CD4-positive, alpha-beta memory T cell (primary cell): ENCODE measurements around the gene CEP112. TPM values are rescaled to one million over a fixed set of nuclear protein-coding genes. Genes with fewer than 3 reads are reported as not detected.

Experiments used
- CTCF ChIA-PET: fragments of 350-600 bp; sonication (Branson Sonifier 250); formaldehyde crosslinking; loops from one replicate; lab custom pipeline; 2021; ENCODE audit warnings: inconsistent platforms; ENCODE audit not compliant: partially characterized antibody; lab: Charles Lee
- POLR2A ChIA-PET: fragments of 350-600 bp; sonication (Branson Sonifier 250); formaldehyde crosslinking; loops from one replicate; lab custom pipeline; 2021; ENCODE audit not compliant: partially characterized antibody; lab: Charles Lee
- DNase-seq, 5 donors: peaks; one replicate each; pipeline versions ENCODE4 v3.0.0 to v3.0.0-alpha.2; 2020 to 2022; ENCODE audit warnings: mixed read lengths in 1 of 5
- H3K27ac ChIP-seq: one replicate; pipeline ENCODE4 v1.7.0; 2013; ENCODE audit warnings: low read depth, low read length
- H3K27me3 ChIP-seq: 2 replicates; pipeline ENCODE4 v1.7.0; 2013; ENCODE audit warnings: mild to moderate bottlenecking, low read length, moderate library complexity; ENCODE audit not compliant: insufficient read depth
- H3K36me3 ChIP-seq: 2 replicates; pipeline ENCODE4 v1.7.0; 2013; ENCODE audit warnings: mild to moderate bottlenecking, low read length, moderate library complexity; ENCODE audit not compliant: insufficient read depth
- H3K4me1 ChIP-seq: 2 replicates; pipeline ENCODE4 v1.7.0; 2013; ENCODE audit warnings: mild to moderate bottlenecking, low read length, moderate library complexity; ENCODE audit not compliant: insufficient read depth
- H3K4me3 ChIP-seq, 2 donors: one replicate each; pipeline ENCODE4 v1.7.0; 2013; ENCODE audit warnings: low read length in 2 of 2, mild to moderate bottlenecking in 1 of 2
- H3K9me3 ChIP-seq, 2 donors: one replicate each; pipeline ENCODE4 v1.7.0; 2013; ENCODE audit warnings: low read length in 2 of 2, control low read depth in 1 of 2; ENCODE audit not compliant: control insufficient read depth in 1 of 2
- H3K27ac Mint-ChIP-seq, 7 donors: one replicate each; pipeline ENCODE4 v1.8.0; 2020 to 2021; ENCODE audit warnings: mixed read lengths in 7 of 7, mild to moderate bottlenecking in 6 of 7, inconsistent platforms in 3 of 7, moderate library complexity in 3 of 7
- H3K27me3 Mint-ChIP-seq, 2 donors: one replicate each; pipeline ENCODE4 v1.8.0; 2020 to 2021; ENCODE audit warnings: mixed read lengths in 2 of 2
- H3K36me3 Mint-ChIP-seq, 2 donors: one replicate each; pipeline ENCODE4 v1.8.0; 2020 to 2021; ENCODE audit warnings: mixed read lengths in 2 of 2, inconsistent platforms in 1 of 2, mild to moderate bottlenecking in 1 of 2
- H3K4me1 Mint-ChIP-seq, 4 donors: one replicate each; pipeline ENCODE4 v1.8.0; 2020 to 2021; ENCODE audit warnings: mixed read lengths in 4 of 4, mild to moderate bottlenecking in 1 of 4
- H3K4me3 Mint-ChIP-seq, 8 donors: one replicate each; pipeline ENCODE4 v1.8.0; 2020 to 2021; ENCODE audit warnings: mixed read lengths in 8 of 8, mild to moderate bottlenecking in 7 of 8, moderate library complexity in 6 of 8, inconsistent platforms in 3 of 8
- H3K9me3 Mint-ChIP-seq, 8 donors: one replicate each; pipeline ENCODE4 v1.8.0; 2020 to 2021; ENCODE audit warnings: mixed read lengths in 8 of 8, mild to moderate bottlenecking in 5 of 8, inconsistent platforms in 3 of 8, moderate library complexity in 1 of 8
- intact Hi-C: fragments of 100-400 bp; cut with micrococcal nuclease; formaldehyde crosslinking; loops from one replicate; pipeline ENCODE4 v1.15.1; 2023
- polyA plus RNA-seq, 2 donors: library from polyadenylated mRNA; unstranded; fragments of 300-500 nt; fragmentation: Illumina TruSeq; gene quantifications; one replicate each; pipeline ENCODE4 v1.2.3, GENCODE V29; 2021
- total RNA-seq, 2 experiments: library from RNA; stranded (reverse); gene quantifications; one replicate each; pipeline ENCODE4 v1.2.3, GENCODE V29; 2021

Gene CEP112
- total and polyA plus RNA-seq, 4 experiments from 2014 or later: 0.34 to 3.9 (median 1.4) TPM

DNA sequence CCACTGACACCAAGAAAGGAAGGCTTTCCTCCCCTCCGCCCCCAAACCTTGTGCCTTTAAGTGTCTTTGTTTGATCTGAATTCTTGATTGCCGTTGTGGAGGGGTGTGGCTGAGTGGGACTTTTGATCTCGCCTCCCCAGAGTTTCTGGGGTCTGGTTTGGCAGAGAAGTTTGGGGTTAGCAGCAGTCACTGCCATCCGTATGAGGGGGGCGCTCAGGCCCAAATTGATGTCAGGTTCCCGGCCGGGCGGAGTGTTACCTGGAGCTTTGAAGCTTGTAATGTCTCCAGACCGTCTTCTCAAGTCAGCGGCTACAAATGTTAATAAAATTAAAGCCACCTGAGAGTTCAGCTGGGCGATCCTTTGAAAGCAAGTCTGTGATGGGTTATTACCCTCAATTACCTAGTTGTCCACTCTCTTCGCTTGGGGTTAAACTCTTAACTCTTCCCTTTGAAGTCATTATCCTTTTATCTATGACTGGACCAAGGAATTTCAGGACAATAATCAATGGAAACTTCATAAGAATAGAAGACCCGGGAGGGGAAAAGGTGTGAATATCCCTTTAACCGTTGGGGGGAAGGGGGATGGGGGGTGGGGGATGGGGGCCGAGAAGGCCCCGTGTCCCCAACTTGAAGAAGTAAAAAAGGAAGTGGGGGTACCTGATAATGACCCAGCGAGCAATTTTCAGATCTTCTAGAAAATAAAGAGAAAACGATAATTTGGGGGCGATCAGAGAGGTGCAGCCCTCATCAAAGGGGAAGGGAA lies 598.7 kb downstream of the CEP112 start:
- CTCF ChIA-PET: interaction anchor here (0.8 kb wide), 1 partner anchor 17 kb away, joined by 3 read pairs; no protein-coding TSS in a partner anchor
- no peaks in the 10 kb centered on the region for H3K4me1 ChIP-seq
- no peak overlapping the region for H3K27ac ChIP-seq
- H3K4me1 Mint-ChIP-seq: peaks cover 7 to 10% (median 9%) of the 10 kb centered on the region in 4 donors
- H3K36me3 ChIP-seq: no peaks in the 10 kb centered on the region
- POLR2A ChIA-PET: no interaction called here
- H3K36me3 Mint-ChIP-seq: no peaks in the 10 kb centered on the region
- H3K27me3 ChIP-seq: no peaks in the 10 kb centered on the region
- no peaks in the 10 kb centered on the region for H3K9me3 Mint-ChIP-seq
- intact Hi-C loops: no loop called here
- DNase-seq: no peak
- H3K4me3 Mint-ChIP-seq: peak overlapping the region in 6 of 8 donors; percentile 26 to 68 (median 48)
- peaks cover 4 to 5% of the 10 kb centered on the region in 2 donors for H3K27me3 Mint-ChIP-seq
- no peak overlapping the region for H3K27ac Mint-ChIP-seq
- no peak overlapping the region for H3K4me3 ChIP-seq
- H3K9me3 ChIP-seq: no peaks in the 10 kb centered on the region

DNA sequence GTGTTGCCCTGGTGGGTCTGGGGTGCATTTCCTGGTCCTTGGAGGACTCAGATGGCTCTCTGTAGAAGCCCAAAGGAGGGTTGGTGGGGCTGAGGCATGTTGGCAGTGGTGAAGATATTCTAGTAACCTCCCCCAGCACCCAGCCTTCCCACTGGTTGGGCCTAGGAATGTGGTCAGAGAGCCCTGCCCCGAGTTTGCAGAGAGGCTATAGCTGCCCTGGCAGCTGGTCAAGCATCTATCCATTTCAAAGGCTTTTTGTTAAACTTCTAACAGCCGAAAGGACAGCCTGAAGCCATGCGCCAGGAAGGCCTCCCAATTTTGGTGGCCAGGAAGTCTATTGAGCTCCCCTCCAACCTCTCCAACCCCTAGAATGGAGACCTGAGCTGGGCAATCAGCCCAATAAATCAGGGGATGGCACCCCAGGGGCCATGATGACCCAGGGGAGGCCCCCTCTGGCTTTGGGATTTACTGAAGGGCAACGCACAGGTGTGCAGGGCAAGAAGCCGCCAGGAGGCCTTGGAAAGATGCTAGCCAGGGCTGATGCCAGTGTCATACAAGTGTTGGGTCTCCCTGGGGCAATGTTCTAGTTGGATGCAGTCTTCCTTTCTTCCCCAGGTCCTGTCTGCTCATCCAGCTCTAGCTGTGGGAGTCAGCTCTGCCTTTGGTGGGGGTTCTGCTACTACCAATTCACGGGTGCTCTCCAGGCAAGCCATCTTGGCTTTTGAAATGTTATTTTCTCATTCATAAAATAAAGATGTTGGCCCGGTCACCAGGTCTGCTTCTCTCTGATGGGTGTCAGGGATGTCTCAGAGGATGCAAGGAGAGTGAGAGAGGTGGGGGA lies 599.6 kb downstream of the CEP112 start:
- H3K27ac Mint-ChIP-seq: no peak overlapping the region
- POLR2A ChIA-PET: no interaction called here

DNA sequence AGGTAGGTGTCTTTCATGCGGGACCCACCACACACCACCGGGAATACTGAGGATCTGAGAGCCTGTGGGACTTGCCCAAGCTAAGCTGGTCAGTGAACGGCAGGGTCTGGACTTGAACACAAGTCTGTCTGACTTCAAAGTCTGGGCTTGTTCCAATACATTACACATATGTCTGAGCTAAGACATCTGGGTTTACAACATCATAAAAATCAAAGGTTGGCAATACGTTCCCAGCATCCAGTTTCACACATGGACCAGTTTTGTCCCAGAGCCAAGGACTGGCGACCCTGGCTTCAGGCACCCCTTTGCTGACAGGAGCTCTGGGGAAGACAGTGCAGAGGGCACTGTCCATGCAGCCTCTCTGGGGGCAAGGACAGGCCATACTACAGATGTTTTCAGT lies 602.6 kb downstream of the CEP112 start:
- CTCF ChIA-PET: no interaction called here
- no peaks in the 10 kb centered on the region for H3K27me3 ChIP-seq
- no peak for DNase-seq
- no peak overlapping the region for H3K4me3 ChIP-seq
- no peaks in the 10 kb centered on the region for H3K9me3 Mint-ChIP-seq
- peaks cover 9% of the 10 kb centered on the region for H3K4me1 ChIP-seq
- H3K4me1 Mint-ChIP-seq: peaks cover 12 to 31% (median 14%) of the 10 kb centered on the region in 4 donors
- no peak overlapping the region for H3K27ac Mint-ChIP-seq
- no peaks in the 10 kb centered on the region for H3K36me3 ChIP-seq
- no peaks in the 10 kb centered on the region for H3K36me3 Mint-ChIP-seq
- peaks cover 4 to 5% of the 10 kb centered on the region in 2 donors for H3K27me3 Mint-ChIP-seq
- POLR2A ChIA-PET: no interaction called here
- no peaks in the 10 kb centered on the region for H3K9me3 ChIP-seq
- H3K4me3 Mint-ChIP-seq: no peak overlapping the region
- intact Hi-C loops: no loop called here
- H3K27ac ChIP-seq: no peak overlapping the region

More for the DNA sequence above, 599.6 kb downstream of the CEP112 start:
- Histone ChIP-seq H3K27me3 (no peaks in the 10 kb centered on the region), H3K4me3 (no peak overlapping the region), H3K36me3 (no peaks in the 10 kb centered on the region), H3K4me1 (no peaks in the 10 kb centered on the region), H3K9me3 (no peaks in the 10 kb centered on the region), H3K27ac (no peak overlapping the region)
- H3K9me3 Mint-ChIP-seq: no peaks in the 10 kb centered on the region
- intact Hi-C loops: no loop called here
- H3K4me3 Mint-ChIP-seq: no peak overlapping the region
- H3K36me3 Mint-ChIP-seq: no peaks in the 10 kb centered on the region
- peaks cover 7 to 10% (median 9%) of the 10 kb centered on the region in 4 donors for H3K4me1 Mint-ChIP-seq
- CTCF ChIA-PET: interaction anchor here (0.8 kb wide), 1 partner anchor 18 kb away, joined by 3 read pairs; no protein-coding TSS in a partner anchor
- H3K27me3 Mint-ChIP-seq: peaks cover 4 to 5% of the 10 kb centered on the region in 2 donors
- no peak for DNase-seq

DNA sequence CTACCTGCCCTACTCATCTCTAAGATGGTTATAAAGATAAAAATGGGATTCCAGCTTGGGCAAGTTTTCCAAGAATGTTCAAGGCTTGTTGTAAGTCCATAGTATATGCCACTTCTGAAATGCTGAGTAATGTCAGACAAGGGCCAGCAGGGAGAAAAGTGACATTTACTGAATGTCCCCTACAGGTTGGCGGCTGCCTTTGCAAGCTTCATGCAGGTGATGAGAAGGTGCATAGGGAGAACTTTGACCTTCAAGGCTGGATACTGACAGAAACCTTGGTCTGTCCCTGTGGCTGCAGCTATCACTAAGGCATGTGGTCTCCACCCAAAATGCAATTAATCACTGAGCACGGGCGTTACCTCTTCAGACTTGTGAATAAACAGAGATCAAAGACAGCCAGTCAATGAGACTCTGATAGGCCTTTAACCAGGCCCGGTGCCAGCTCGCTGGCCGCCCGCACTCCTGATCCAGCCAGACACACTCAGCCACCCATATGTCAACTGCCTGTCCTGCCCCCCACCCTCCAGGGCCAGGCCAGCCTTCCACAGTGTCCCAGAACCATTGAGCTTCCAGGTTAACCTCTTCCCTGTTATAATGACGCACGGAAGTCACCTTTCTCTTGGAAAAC lies 603.6 kb downstream of the CEP112 start:
- Mint-ChIP-seq H3K4me3 (no peak overlapping the region), H3K9me3 (no peaks in the 10 kb centered on the region), H3K27ac (peak overlapping the region in 1 of 7 donors; percentile 3), H3K36me3 (no peaks in the 10 kb centered on the region), H3K4me1 (peaks cover 10 to 28% (median 11%) of the 10 kb centered on the region in 4 donors), H3K27me3 (peaks cover 4 to 5% of the 10 kb centered on the region in 2 donors)
- H3K27ac ChIP-seq: no peak overlapping the region
- H3K27me3 ChIP-seq: no peaks in the 10 kb centered on the region
- no peaks in the 10 kb centered on the region for H3K9me3 ChIP-seq
- ChIA-PET CTCF (no interaction called here), POLR2A (no interaction called here)
- no peaks in the 10 kb centered on the region for H3K36me3 ChIP-seq
- no peak for DNase-seq
- no peak overlapping the region for H3K4me3 ChIP-seq
- intact Hi-C loops: no loop called here
- peaks cover 16% of the 10 kb centered on the region for H3K4me1 ChIP-seq

DNA sequence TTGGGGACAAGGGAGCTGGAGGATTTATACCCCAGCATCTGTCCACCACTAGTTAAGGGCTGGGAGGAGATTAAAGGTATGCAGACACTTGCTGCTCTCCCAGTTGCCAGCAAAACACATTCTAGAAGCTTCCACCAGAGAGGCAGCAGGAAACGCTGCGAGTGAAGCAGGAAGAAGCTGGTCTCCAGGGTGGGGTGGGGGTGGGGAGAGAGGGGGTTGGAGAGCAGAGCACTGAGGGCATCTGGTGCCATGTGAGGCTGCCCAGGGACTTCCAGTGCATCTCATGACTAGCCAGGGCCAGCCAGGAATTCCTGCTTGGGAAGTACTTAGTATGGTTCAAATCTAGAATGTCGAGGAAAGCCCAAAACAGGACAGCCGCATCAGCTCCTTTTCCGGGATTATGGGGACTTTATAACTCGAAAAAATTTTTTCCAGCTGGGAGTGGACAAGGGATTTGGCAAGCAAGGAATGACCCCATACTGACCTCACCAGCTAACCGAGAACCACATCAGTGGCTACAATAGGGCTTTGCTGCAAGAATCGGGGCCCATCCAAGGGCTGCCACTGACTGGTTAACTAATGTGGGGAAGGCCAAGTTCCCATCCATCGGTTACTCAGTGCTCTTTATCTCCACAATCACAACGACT lies 604.3 kb downstream of the CEP112 start:
- POLR2A ChIA-PET: no interaction called here
- CTCF ChIA-PET: no interaction called here
- peaks cover 10 to 28% (median 11%) of the 10 kb centered on the region in 4 donors for H3K4me1 Mint-ChIP-seq
- H3K4me1 ChIP-seq: peaks cover 16% of the 10 kb centered on the region
- no peaks in the 10 kb centered on the region for H3K9me3 Mint-ChIP-seq
- H3K27ac Mint-ChIP-seq: no peak overlapping the region
- no peak overlapping the region for H3K4me3 ChIP-seq
- no peaks in the 10 kb centered on the region for H3K9me3 ChIP-seq
- no peaks in the 10 kb centered on the region for H3K36me3 Mint-ChIP-seq
- no peaks in the 10 kb centered on the region for H3K27me3 ChIP-seq
- H3K27ac ChIP-seq: no peak overlapping the region
- no peak for DNase-seq
- no peak overlapping the region for H3K4me3 Mint-ChIP-seq
- peaks cover 3 to 4% of the 10 kb centered on the region in 2 donors for H3K27me3 Mint-ChIP-seq
- no peaks in the 10 kb centered on the region for H3K36me3 ChIP-seq
- intact Hi-C loops: no loop called here

DNA sequence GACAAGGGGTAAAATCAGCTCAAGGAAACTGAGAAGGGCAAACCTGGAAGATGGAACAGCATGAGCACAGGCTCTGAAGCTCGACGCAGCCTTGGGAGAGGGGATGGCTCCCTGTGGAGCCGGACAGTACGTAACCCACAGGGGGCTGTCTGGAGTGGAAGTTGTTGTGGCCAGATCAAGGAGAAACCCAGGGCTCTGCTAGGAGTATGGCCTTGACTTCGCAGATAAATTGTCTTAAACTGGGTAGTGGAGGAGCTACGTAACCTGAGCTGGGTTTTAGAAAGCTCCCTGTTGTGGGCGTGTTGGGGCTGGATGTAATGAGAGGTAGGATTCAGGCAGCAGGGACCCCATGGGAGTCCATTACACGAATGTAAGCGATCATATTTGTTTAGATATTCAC lies 605.0 kb downstream of the CEP112 start:
- intact Hi-C loops: no loop called here
- Mint-ChIP-seq H3K27ac (no peak overlapping the region), H3K4me3 (no peak overlapping the region), H3K4me1 (peaks cover 10 to 28% (median 11%) of the 10 kb centered on the region in 4 donors), H3K27me3 (peaks cover under 1 to 4% of the 10 kb centered on the region in 2 donors), H3K9me3 (no peaks in the 10 kb centered on the region), H3K36me3 (no peaks in the 10 kb centered on the region)
- POLR2A ChIA-PET: no interaction called here
- H3K27me3 ChIP-seq: no peaks in the 10 kb centered on the region
- CTCF ChIA-PET: no interaction called here
- H3K4me3 ChIP-seq: no peak overlapping the region
- peaks cover 16% of the 10 kb centered on the region for H3K4me1 ChIP-seq
- no peak for DNase-seq
- no peaks in the 10 kb centered on the region for H3K36me3 ChIP-seq
- H3K27ac ChIP-seq: no peak overlapping the region
- H3K9me3 ChIP-seq: no peaks in the 10 kb centered on the region
